ENCODE results near the gene FAM25A.
A peak's percentile ranks its signal among the peaks of the same experiment; 100 is the strongest.
"Not testable (repeated sequence)": the region's sequence is repeated elsewhere in the genome, so short reads cannot be mapped to it uniquely, and the experiment has no call there.

The FAM25A gene

GRCh38 chr10:87014986-87015716, 4.9 kb upstream of the FAM25A start:
- DNase-seq, result not testable (repeated sequence)

GRCh38 chr10:87018127-87018526, 2.0 kb upstream of the FAM25A start:
- DNase-seq, result not testable (repeated sequence)

GRCh38 chr10:87019066-87019465, 1.0 kb upstream of the FAM25A start:
- DNase-seq, result not testable (repeated sequence)

- DNase-seq, result not testable (repeated sequence)
Observed at GRCh38 chr10:87019504-87019903, 590 bp upstream of the FAM25A start.

- DNase-seq, result peak; percentile 72
Observed at GRCh38 chr10:87025285-87025958, 5.3 kb downstream of the FAM25A start.

- not testable (repeated sequence) for DNase-seq
Observed at GRCh38 chr10:87026747-87027508, 6.8 kb downstream of the FAM25A start.

- not testable (repeated sequence) for DNase-seq
Observed at GRCh38 chr10:87030419-87030818, 10.3 kb downstream of the FAM25A start.

- no peak for DNase-seq
Observed at GRCh38 chr10:87030912-87031635, 11.0 kb downstream of the FAM25A start.

GRCh38 chr10:87036623-87037022, 16.5 kb downstream of the FAM25A start:
- no peak for DNase-seq

- no peak for DNase-seq
Observed at GRCh38 chr10:87038286-87038717, 18.2 kb downstream of the FAM25A start.

- no peak for DNase-seq
Observed at GRCh38 chr10:87038786-87039185, 18.7 kb downstream of the FAM25A start.

- not testable (repeated sequence) for DNase-seq
Observed at GRCh38 chr10:87043579-87043978, 23.5 kb downstream of the FAM25A start.

GRCh38 chr10:87045434-87045938, 25.4 kb downstream of the FAM25A start:
- DNase-seq, result no peak

- DNase-seq, result no peak
Observed at GRCh38 chr10:87053111-87053510, 33.0 kb downstream of the FAM25A start.

- no peak for DNase-seq
Observed at GRCh38 chr10:87053577-87054181, 33.6 kb downstream of the FAM25A start.

- no peak for DNase-seq
Observed at GRCh38 chr10:87054373-87055295, 34.5 kb downstream of the FAM25A start.

GRCh38 chr10:87058171-87058570, 38.1 kb downstream of the FAM25A start:
- DNase-seq, result no peak

- no peak for DNase-seq
Observed at GRCh38 chr10:87059401-87059800, 39.3 kb downstream of the FAM25A start.

- DNase-seq, result no peak
Observed at GRCh38 chr10:87060280-87060928, 40.3 kb downstream of the FAM25A start.

GRCh38 chr10:87064651-87065050, 44.6 kb downstream of the FAM25A start:
- DNase-seq, result no peak

GRCh38 chr10:87066178-87066577, 46.1 kb downstream of the FAM25A start:
- no peak for DNase-seq
